Gastrocnemius medialis (tissue), 4 donors: Measurements from ENCODE around the gene MED13L. TPM values are rescaled to one million over a fixed set of nuclear protein-coding genes. Genes with fewer than 3 reads are reported as not detected.

Experiments used
- ATAC-seq, 2 donors: fragments of 150-250 bp; one replicate each; pipeline ENCODE4 v1.9.1; 2016
- DNase-seq, 2 donors: peaks; one replicate each; pipeline ENCODE4 v3.0.0-alpha.2; 2019
- H3K27ac ChIP-seq, 4 donors: fragments of 200-600 bp; sonication (generic); 1 replicate in 1 of 4; 2 replicates in 3 of 4; pipeline ENCODE4 v1.5.1; 2016 to 2018; ENCODE audit warnings: mild to moderate bottlenecking in 2 of 4, moderate library complexity in 1 of 4
- H3K27me3 ChIP-seq, 3 donors: fragments of 200-600 bp; sonication (generic) in 2 of 3; 1 replicate in 1 of 3; 2 replicates in 2 of 3; pipeline versions ENCODE4 v1.5.1 to v1.6.0; 2016 to 2019; ENCODE audit warnings: mild to moderate bottlenecking in 1 of 3, moderate library complexity in 1 of 3
- H3K36me3 ChIP-seq, 2 donors: fragments of 200-600 bp; sonication (generic) in 1 of 2; one replicate each; pipeline ENCODE4 v1.5.1; 2017 to 2018
- H3K4me1 ChIP-seq, 2 donors: fragments of 200-600 bp; sonication (generic) in 1 of 2; one replicate each; pipeline ENCODE4 v1.5.1; 2016 to 2017; ENCODE audit warnings: mild to moderate bottlenecking in 2 of 2
- H3K4me3 ChIP-seq, 4 donors: fragments of 200-600 bp; sonication (generic) in 3 of 4; 1 replicate in 1 of 4; 2 replicates in 3 of 4; pipeline ENCODE4 v1.5.1; 2016 to 2019; ENCODE audit warnings: mild to moderate bottlenecking in 2 of 4
- H3K9me3 ChIP-seq, 3 donors: fragments of 200-600 bp; sonication (generic) in 2 of 3; 1 replicate in 1 of 3; 2 replicates in 2 of 3; pipeline ENCODE4 v1.5.1; 2016 to 2019
- CTCF ChIP-seq, 5 experiments: fragments of 450-650 bp in 3 of 5; fragments of 200-600 bp in 2 of 5; sonication (generic) in 2 of 5; IDR thresholded peaks in 4 of 5; conservative IDR thresholded peaks in 1 of 5; 1 replicate in 4 of 5; 2 replicates in 1 of 5; pipeline ENCODE4 v1.5.1; 2016 to 2019; ENCODE audit warnings: antibody characterized with exemption in 5 of 5, mild to moderate bottlenecking in 3 of 5, moderate library complexity in 3 of 5
- POLR2A ChIP-seq, 2 donors: fragments of 450-650 bp; IDR thresholded peaks; one replicate each; pipeline ENCODE4 v1.6.1; 2017; ENCODE audit warnings: antibody characterized with exemption in 2 of 2, mild to moderate bottlenecking in 2 of 2, moderate library complexity in 2 of 2
- in situ Hi-C, 4 donors: fragments of 200-750 bp; cut with MboI; loops; one replicate each; pipeline versions ENCODE4 v1.15.0 to v1.8.0; 2017; ENCODE audit warnings: low sequenced_read_pairs in 4 of 4
- intact Hi-C: fragments of 100-400 bp; cut with DNase I; formaldehyde crosslinking; loops from one replicate; pipeline ENCODE4 v1.15.1; 2023; ENCODE audit warnings: low total_unique reads
- total RNA-seq, 4 donors: library from RNA; depleted of rRNA; stranded (reverse); fragments of >200 nt; gene quantifications; one replicate each; pipeline versions ENCODE4 v1.1.0 to v1.2.3, GENCODE V29; 2016

The MED13L gene
- total RNA-seq, 4 donors from 2014 or later = 59.5 to 92.6 (median 74.1) TPM

GRCh38 chr12:116313194-116313927 is 35.9 kb upstream of the MED13L start:
- DNase-seq = no peak

GRCh38 chr12:116310082-116310481 is 32.6 kb upstream of the MED13L start:
- DNase-seq = no peak
- no peaks in the 10 kb centered on the region for H3K4me1 ChIP-seq
- no peak overlapping the region for H3K27ac ChIP-seq
- H3K4me3 ChIP-seq = no peak overlapping the region
- no peaks in the 10 kb centered on the region for H3K27me3 ChIP-seq
- H3K9me3 ChIP-seq = no peaks in the 10 kb centered on the region
- H3K36me3 ChIP-seq = no peaks in the 10 kb centered on the region
- TF ChIP-seq POLR2A (IDR thresholded peaks at IDR 0.05) (no peak), CTCF (IDR thresholded peaks at IDR 0.05 in 4 of 5, conservative IDR thresholded peaks at IDR 0.05 in 1 of 5) (no peak)
- intact Hi-C loops (no loop called here), in situ Hi-C loops (no loop called here)
- ATAC-seq = no peak

More at GRCh38 chr12:116313194-116313927, 35.9 kb upstream of the MED13L start:
- peaks cover under 1 to 6% of the 10 kb centered on the region in 2 donors for H3K4me1 ChIP-seq
- intact Hi-C loops (no loop called here), in situ Hi-C loops (no loop called here)
- H3K27me3 ChIP-seq = no peaks in the 10 kb centered on the region
- no peaks in the 10 kb centered on the region for H3K36me3 ChIP-seq
- TF ChIP-seq CTCF (IDR thresholded peaks at IDR 0.05 in 4 of 5, conservative IDR thresholded peaks at IDR 0.05 in 1 of 5) = no peak
- TF ChIP-seq POLR2A (IDR thresholded peaks at IDR 0.05) = no peak
- no peak overlapping the region for H3K27ac ChIP-seq
- ATAC-seq = no peak
- no peaks in the 10 kb centered on the region for H3K9me3 ChIP-seq
- no peak overlapping the region for H3K4me3 ChIP-seq

GRCh38 chr12:116309343-116309742 is 31.9 kb upstream of the MED13L start:
- no peak overlapping the region for H3K27ac ChIP-seq

GRCh38 chr12:116308647-116309046 is 31.2 kb upstream of the MED13L start:
- ATAC-seq = no peak
- Histone ChIP-seq H3K36me3 (no peaks in the 10 kb centered on the region), H3K9me3 (no peaks in the 10 kb centered on the region), H3K27me3 (no peaks in the 10 kb centered on the region), H3K27ac (no peak overlapping the region), H3K4me1 (no peaks in the 10 kb centered on the region), H3K4me3 (no peak overlapping the region)
- no peak for TF ChIP-seq POLR2A (IDR thresholded peaks at IDR 0.05)
- TF ChIP-seq CTCF (IDR thresholded peaks at IDR 0.05 in 4 of 5, conservative IDR thresholded peaks at IDR 0.05 in 1 of 5) = no peak
- in situ Hi-C loops (no loop called here), intact Hi-C loops (no loop called here)
- DNase-seq = no peak

More at GRCh38 chr12:116309343-116309742, 31.9 kb upstream of the MED13L start:
- Histone ChIP-seq H3K9me3 (no peaks in the 10 kb centered on the region), H3K27me3 (no peaks in the 10 kb centered on the region), H3K36me3 (no peaks in the 10 kb centered on the region), H3K4me1 (no peaks in the 10 kb centered on the region), H3K4me3 (no peak overlapping the region)
- DNase-seq = no peak
- intact Hi-C loops (no loop called here), in situ Hi-C loops (no loop called here)
- TF ChIP-seq POLR2A (IDR thresholded peaks at IDR 0.05) = no peak
- TF ChIP-seq CTCF (IDR thresholded peaks at IDR 0.05 in 4 of 5, conservative IDR thresholded peaks at IDR 0.05 in 1 of 5) = no peak
- ATAC-seq = no peak
